Right cardiac atrium (tissue), 5 donors: ENCODE data around the gene HARS2. TPM values are rescaled to one million over a fixed set of nuclear protein-coding genes. Genes with fewer than 3 reads are reported as not detected.
"Not testable (repeated sequence)": the region's sequence is repeated elsewhere in the genome, so short reads cannot be mapped to it uniquely, and the experiment has no call there.

Experiments used
- ATAC-seq, 2 donors: fragments of 200-7000 bp; cut with Tn5 transposase; one replicate each; pipeline versions ENCODE4 v1.8.0 to v1.9.1; 2020; ENCODE audit warnings: moderate library complexity in 2 of 2, mild to moderate bottlenecking in 1 of 2
- DNase-seq, 3 donors: peaks; one replicate each; pipeline ENCODE4 v3.0.0-alpha.2; 2020
- H3K27ac ChIP-seq: one replicate; pipeline ENCODE4 v1.5.1; 2013; ENCODE audit warnings: mild to moderate bottlenecking, low read length, control low read depth, moderate library complexity
- H3K27me3 ChIP-seq: one replicate; pipeline ENCODE4 v1.6.1; 2013; ENCODE audit not compliant: control insufficient read depth, insufficient read depth
- H3K4me1 ChIP-seq: one replicate; pipeline ENCODE4 v1.6.1; 2013; ENCODE audit warnings: low read length; ENCODE audit not compliant: control insufficient read depth, insufficient read depth
- H3K4me3 ChIP-seq: one replicate; pipeline ENCODE4 v1.5.1; 2013; ENCODE audit warnings: low read length, control low read depth
- H3K9me3 ChIP-seq: one replicate; pipeline ENCODE4 v1.6.1; 2013; ENCODE audit warnings: low read length; ENCODE audit not compliant: control insufficient read depth
- WGBS: extraction: QIAGEN DNeasy Blood & Tissue Kit; methylation state at CpG from one replicate; pipeline ENCODE4 v1.1.7; 2013; 5-methylcytosine and 5-hydroxymethylcytosine counted together
- intact Hi-C, 4 donors: fragments of 100-400 bp; cut with DNase I; formaldehyde crosslinking; loops; one replicate each; pipeline versions ENCODE4 v1.11.0 to v1.14.0; 2022 to 2023
- long read RNA-seq, 4 donors: library from polyadenylated mRNA; unstranded; transcript quantifications; one replicate each; pipeline ENCODE4 v2.0.0, GENCODE V29; 2020 to 2021
- polyA plus RNA-seq: library from polyadenylated mRNA; stranded (reverse); fragments of 200-250 nt; gene quantifications from one replicate; pipeline ENCODE4 v1.2.3, GENCODE V29; 2013
- total RNA-seq, 4 donors: library from RNA; stranded (reverse); fragmentation: NEBNext Ultra II Directional; extraction: Animal tissue kit (Norgen Biotek cat#: 25700); gene quantifications; one replicate each; pipeline ENCODE4 v1.2.1, GENCODE V29; 2021
- donor health status: healthy with polysubstance abuse.
- donor health status: DM: no; HTN: yes; CAD: no.
- donor health status: DM: no; HTN: no; CAD: no.
- donor health status: DM: no; HTN: yes; CAD: no; lungs with severe emphysema.
- donor health status: DM: yes; HTN: yes; CAD: no.

HARS2 gene, protein sequence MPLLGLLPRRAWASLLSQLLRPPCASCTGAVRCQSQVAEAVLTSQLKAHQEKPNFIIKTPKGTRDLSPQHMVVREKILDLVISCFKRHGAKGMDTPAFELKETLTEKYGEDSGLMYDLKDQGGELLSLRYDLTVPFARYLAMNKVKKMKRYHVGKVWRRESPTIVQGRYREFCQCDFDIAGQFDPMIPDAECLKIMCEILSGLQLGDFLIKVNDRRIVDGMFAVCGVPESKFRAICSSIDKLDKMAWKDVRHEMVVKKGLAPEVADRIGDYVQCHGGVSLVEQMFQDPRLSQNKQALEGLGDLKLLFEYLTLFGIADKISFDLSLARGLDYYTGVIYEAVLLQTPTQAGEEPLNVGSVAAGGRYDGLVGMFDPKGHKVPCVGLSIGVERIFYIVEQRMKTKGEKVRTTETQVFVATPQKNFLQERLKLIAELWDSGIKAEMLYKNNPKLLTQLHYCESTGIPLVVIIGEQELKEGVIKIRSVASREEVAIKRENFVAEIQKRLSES
- total RNA-seq (10 to 100 TPM; 16.5 to 24.7 (median 21.6) TPM), polyA plus RNA-seq (17.0 TPM)
- long read RNA-seq, donor 1, transcript HARS2-215 (12 exons, 2,346 nt), result minor isoform, 5 of 74 reads
- long read RNA-seq, donor 1, transcript HARS2-201 (13 exons, 2,510 nt), result major isoform, 55 of 74 reads
- long read RNA-seq, donor 1, transcript HARS2-219 (14 exons, 2,292 nt), result minor isoform, 5 of 74 reads
- long read RNA-seq, donor 1, partial matches to known transcripts, result 1 of 74 reads
- long read RNA-seq, donor 1, other reads (novel, unspliced or antisense), result 7 of 74 reads
- long read RNA-seq, donor 2, transcript HARS2-201 (13 exons, 2,510 nt), result major isoform, 23 of 39 reads
- long read RNA-seq, donor 2, partial matches to known transcripts, result 2 of 39 reads
- long read RNA-seq, donor 2, other reads (novel, unspliced or antisense), result 10 of 39 reads
- long read RNA-seq, donor 3, transcript HARS2-201 (13 exons, 2,510 nt), result major isoform, 80 of 143 reads
- long read RNA-seq, donor 3, transcript HARS2-215 (12 exons, 2,346 nt), result minor isoform, 6 of 143 reads
- long read RNA-seq, donor 3, transcript HARS2-206 (12 exons, 1,562 nt), result minor isoform, 6 of 143 reads
- long read RNA-seq, donor 3, transcript HARS2-219 (14 exons, 2,292 nt), result minor isoform, 10 of 143 reads
- long read RNA-seq, donor 3, partial matches to known transcripts, result 8 of 143 reads
- long read RNA-seq, donor 3, other reads (novel, unspliced or antisense), result 33 of 143 reads
- long read RNA-seq, donor 4, transcript HARS2-201 (13 exons, 2,510 nt), result major isoform, 18 of 30 reads
- long read RNA-seq, donor 4, transcript HARS2-219 (14 exons, 2,292 nt), result minor isoform, 5 of 30 reads
- long read RNA-seq, donor 4, partial matches to known transcripts, result 3 of 30 reads
- long read RNA-seq, donor 4, other reads (novel, unspliced or antisense), result 2 of 30 reads

DNA sequence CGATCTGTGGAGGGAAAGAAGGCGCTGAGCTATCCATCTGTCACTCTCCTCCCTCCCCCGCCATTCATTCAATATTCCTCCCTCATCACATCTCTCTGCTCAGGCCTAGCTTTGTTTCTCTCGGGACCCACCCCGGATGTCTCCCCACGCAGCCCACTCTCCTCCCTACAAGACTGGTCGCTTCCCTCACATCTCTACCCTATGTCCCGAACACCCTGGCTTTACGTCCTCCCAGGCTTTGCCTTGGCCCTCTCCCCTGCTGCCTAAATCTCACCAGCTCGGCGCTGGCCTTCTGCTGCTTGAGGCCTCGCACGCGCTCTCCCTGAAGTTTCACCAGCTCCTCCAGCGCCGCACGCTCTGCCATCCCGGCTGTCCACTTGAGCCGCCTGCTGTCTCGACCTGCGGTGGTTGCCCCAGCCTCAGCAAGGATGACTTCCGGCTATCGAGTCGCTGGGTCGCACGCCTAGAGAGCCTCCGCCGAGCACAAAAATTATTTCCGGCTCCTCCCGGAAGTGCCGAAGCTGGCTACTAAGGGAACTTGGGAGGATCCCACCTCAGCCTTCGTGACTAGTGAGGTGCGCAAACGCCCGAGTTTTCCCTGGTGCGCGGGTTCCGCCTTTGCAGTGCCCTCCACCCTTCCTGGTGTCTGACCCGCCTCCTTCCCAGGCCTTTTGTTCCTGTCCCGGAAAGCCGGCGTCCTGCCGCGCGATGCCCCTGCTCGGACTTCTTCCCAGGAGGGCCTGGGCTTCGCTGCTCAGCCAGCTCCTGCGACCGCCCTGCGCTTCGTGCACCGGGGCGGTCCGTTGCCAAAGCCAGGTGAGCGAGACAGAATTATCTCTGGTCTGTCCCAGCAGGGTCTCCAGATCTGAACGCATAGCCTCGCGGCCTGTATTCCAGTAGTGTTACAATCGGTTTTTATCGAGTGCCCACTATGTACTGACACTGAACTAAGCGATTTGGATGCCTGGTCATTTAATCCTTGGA, at the start of gene HARS2, which contains the start of gene HARS1:
TSS of gene HARS2 (plus strand) at position 515 of the 984 bp plus-strand sequence. CDS start at position 709, 194 bp downstream.
TSS of gene HARS1 (minus strand) at position 430 of the 984 bp plus-strand sequence. CDS start at position 364, 66 bp downstream.
- peak; percentile 98 for ATAC-seq
- peak; percentile 92 to 95 (median 94) for DNase-seq
- under 1% methylated on average over 61 of the region's 61 CpGs for WGBS

DNA sequence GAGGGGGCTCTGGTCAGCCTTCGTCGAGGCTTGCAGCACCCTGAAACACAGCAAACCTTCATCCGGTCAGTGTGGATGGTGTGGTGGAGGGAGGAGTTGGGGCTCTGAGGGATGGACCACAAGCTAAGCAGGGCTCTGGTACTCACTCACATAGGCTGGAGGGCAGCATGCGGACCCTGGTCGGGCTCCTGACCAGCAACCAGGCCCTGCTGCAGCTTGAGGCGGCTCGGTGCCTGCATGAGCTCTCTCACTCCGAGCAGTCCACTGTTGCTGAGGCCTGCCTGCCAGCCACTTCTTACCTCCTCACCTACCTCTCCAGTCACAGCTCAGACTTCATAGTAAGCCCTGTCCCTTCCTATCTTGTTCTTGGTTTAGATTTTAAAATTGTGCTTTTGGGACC, 49.5 kb upstream of the HARS2 start:
- Histone ChIP-seq H3K4me1 (peaks cover 3% of the 10 kb centered on the region), H3K27ac (no peak overlapping the region), H3K27me3 (no peaks in the 10 kb centered on the region), H3K9me3 (no peaks in the 10 kb centered on the region), H3K4me3 (no peak overlapping the region)
- DNase-seq, result no peak
- intact Hi-C loops, result loop anchor here in 2 of 4 donors (5.0 to 10.0 kb wide), 2 partner anchors 84 to 237 kb away; partner anchors contain the start of genes ANKHD1 (in 1 of the 2) and SRA1 (in 1 of the 2)
- 89% methylated on average over 8 of the region's 8 CpGs for WGBS
- ATAC-seq, result no peak

More for the DNA sequence above, at the start of gene HARS2, which contains the start of gene HARS1:
- Histone ChIP-seq H3K4me1 (no peaks in the 10 kb centered on the region), H3K4me3 (peak within 1 kb of the TSS; percentile 96), H3K27me3 (no peaks in the 10 kb centered on the region), H3K27ac (peak within 1 kb of the TSS; percentile 96), H3K9me3 (no peaks in the 10 kb centered on the region)
- intact Hi-C loops, result no loop called here

DNA sequence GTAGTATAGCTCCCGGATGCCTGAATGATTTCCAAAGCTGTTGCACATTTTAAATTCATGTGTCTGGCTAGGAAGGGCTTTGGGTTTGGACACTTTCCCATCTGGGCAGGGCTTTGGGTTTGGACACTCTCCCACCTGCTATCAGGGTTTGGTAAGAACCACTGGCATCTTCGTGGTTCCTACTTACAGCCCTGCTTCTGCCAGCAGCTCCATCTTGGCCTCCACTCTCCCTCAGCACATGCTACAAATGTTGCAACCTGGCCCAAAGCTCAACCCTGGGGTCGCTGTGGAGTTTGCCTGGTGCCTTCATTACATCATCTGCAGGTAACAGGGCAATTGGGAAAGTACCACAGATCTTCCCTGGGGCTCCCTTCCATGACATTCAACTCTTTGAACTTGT, 48.5 kb upstream of the HARS2 start:
- ATAC-seq (no peak), DNase-seq (no peak)
- no peak overlapping the region for H3K27ac ChIP-seq
- no peaks in the 10 kb centered on the region for H3K9me3 ChIP-seq
- H3K27me3 ChIP-seq, result no peaks in the 10 kb centered on the region
- 54% methylated on average over 3 of the region's 3 CpGs for WGBS
- H3K4me1 ChIP-seq, result peaks cover 3% of the 10 kb centered on the region
- intact Hi-C loops, result loop anchor here in 2 of 4 donors (5.0 to 10.0 kb wide), 2 partner anchors 85 to 238 kb away; partner anchors contain the start of genes ANKHD1 (in 1 of the 2) and SRA1 (in 1 of the 2)
- no peak overlapping the region for H3K4me3 ChIP-seq

DNA sequence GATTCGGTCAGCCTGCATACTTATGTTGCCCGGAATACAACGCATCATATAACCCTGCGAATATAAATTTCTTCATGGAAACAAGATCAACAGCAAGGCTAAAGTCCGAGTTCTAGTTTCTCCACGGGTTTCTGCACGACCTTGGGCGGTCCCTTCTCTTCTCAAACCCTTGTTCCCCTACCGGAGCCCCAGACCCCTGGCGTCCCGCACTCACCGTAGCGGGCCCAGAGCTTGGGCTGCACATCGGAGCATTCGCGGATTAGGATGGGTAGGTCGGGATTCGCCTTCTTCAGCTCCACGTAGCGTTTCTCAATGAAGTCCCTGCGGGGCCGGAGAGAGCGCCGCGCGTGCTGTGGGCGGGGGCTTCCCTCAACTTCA, 44.2 kb upstream of the HARS2 start:
- H3K27ac ChIP-seq, result peak overlapping the region; percentile 82
- no peaks in the 10 kb centered on the region for H3K4me1 ChIP-seq
- no peak for DNase-seq
- ATAC-seq, result peak; percentile 8 to 28
- intact Hi-C loops, result loop anchor here in 1 of 4 donors (10.0 kb wide), 1 partner anchor 242 kb away; the partner anchor contains the start of gene ANKHD1
- H3K27me3 ChIP-seq, result no peaks in the 10 kb centered on the region
- under 1% methylated on average over 27 of the region's 27 CpGs for WGBS
- no peaks in the 10 kb centered on the region for H3K9me3 ChIP-seq
- H3K4me3 ChIP-seq, result peak overlapping the region; percentile 68

DNA sequence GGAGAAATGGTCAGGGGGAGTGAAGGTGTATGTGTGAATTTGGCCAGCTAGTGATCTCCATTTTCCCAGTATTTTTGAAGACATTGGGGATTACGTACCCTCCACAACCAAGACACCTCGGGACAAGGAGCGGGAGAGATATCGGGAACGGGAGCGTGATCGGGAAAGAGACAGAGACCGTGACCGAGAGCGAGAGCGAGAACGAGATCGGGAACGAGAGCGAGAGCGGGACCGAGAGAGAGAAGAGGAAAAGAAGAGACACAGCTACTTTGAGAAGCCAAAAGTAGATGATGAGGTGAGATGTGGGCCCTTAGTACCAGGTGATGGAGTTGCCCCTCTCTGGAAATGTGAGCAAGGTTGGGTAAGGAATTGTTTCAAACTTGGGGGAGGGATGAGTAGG, 32.4 kb upstream of the HARS2 start:
- no peaks in the 10 kb centered on the region for H3K4me1 ChIP-seq
- no peak for ATAC-seq
- DNase-seq, result no peak
- H3K27ac ChIP-seq, result no peak overlapping the region
- intact Hi-C loops, result no loop called here
- WGBS, result 96% methylated on average over 17 of the region's 17 CpGs
- H3K27me3 ChIP-seq, result no peaks in the 10 kb centered on the region
- no peaks in the 10 kb centered on the region for H3K9me3 ChIP-seq
- no peak overlapping the region for H3K4me3 ChIP-seq

DNA sequence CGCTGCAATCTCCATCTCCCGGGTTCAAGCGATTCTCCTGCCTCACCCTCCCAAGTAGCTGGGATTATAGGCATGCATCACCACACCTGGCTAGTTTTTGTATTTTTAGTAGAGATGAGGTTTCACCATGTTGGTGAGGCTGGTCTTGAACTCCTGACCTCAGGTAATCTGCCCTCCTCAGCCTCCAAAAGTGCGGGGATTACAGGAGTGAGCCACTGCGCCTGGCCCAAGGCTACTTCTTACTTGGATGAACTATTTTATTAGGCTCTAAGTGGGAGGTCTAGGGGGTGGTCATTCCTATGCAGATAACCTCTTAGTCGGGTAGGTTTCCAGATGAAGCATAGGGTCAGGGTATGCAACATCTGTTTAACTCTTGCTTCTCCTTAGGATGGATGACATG, 30.9 kb upstream of the HARS2 start:
- ATAC-seq, H3K4me3 ChIP-seq, intact Hi-C loops, DNase-seq, H3K27ac ChIP-seq, H3K9me3 ChIP-seq, H3K27me3 ChIP-seq, H3K4me1 ChIP-seq: not testable (repeated sequence)
- 85% methylated on average over 6 of the region's 6 CpGs for WGBS

DNA sequence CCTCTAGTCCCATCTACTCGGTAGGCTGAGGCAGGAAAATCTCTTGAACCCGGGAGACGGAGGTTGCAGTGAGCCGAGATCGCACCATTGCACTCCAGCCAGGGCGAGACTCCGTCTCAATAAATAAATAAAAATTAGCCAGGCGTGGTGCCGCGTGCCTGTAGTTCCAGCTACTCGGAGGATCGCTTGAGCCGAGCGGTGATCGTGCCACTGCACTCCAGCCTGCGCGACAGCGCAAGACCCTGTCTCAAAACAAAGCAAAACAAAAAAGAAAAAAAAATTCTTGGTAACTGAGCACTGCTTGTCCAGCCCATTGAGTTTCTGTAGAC, 27.3 kb upstream of the HARS2 start:
- DNase-seq (peak in 1 of 3 donors; percentile 57), ATAC-seq (no peak)
- peaks cover 4% of the 10 kb centered on the region for H3K4me1 ChIP-seq
- no peaks in the 10 kb centered on the region for H3K9me3 ChIP-seq
- peak overlapping the region; percentile 97 for H3K27ac ChIP-seq
- intact Hi-C loops, result no loop called here
- H3K27me3 ChIP-seq, result no peaks in the 10 kb centered on the region
- 8% methylated on average over 18 of the region's 18 CpGs for WGBS
- H3K4me3 ChIP-seq, result peak overlapping the region; percentile 86

DNA sequence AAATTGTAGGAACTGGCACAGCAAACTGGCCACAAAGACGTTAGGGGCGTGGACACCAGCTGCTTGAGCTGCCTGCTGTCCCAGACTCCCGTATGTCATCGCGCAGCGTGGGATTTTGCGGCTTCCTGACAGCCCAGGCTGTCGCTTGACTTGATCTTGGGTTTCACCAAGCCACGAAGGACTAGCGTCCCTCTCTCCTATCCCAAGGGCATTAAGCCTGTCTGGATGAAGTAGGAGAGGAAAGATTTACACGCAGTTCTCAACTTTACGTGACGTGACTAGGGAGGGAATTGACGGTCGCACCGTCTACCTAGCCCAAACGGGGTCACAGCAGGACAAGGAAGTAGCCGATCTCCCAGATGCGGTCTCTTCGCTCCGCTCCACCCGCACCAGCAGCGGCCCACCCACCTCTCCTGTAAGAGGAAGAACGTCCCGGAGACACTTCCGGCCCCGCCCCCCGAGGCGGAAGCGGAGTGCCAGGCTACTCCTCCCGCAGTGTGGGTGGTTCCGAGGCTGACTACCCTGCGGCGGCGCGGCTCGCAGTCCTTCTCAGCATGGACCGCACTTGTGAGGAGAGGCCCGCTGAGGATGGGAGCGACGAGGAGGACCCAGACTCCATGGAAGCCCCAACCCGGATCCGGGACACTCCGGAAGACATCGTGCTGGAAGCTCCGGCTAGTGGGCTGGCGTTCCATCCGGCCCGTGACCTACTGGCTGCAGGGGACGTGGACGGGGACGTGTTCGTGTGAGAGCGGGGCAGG, 26.7 kb upstream of the HARS2 start, which contains the start of gene WDR55:
TSS of gene WDR55 (plus strand) at position 546 of the 761 bp plus-strand sequence. CDS start at position 555, 9 bp downstream.
- WGBS, result under 1% methylated on average over 54 of the region's 54 CpGs
- peak; percentile 99 for ATAC-seq

DNA sequence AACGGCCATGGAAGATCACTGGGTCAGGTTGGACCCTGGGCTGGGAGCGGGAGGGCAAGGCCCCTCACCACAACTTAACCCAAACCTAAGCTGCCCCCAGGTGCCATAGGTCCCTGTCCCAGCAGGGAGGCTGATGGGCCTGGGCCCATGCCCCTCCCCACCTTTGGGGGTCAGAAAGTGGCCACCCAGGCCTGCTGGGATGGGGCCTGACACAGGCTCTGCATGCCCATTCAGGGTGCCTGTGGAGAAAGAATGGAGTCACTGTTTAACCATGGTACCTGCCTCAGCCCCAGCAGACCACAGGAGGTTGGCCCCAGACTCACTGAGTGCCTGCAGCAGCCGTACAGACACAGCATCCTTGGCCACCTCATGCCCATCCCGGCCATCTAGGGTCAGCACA, 20.2 kb upstream of the HARS2 start:
- DNase-seq, H3K4me1 ChIP-seq, intact Hi-C loops, H3K27ac ChIP-seq, H3K4me3 ChIP-seq, H3K27me3 ChIP-seq, H3K9me3 ChIP-seq: not testable (repeated sequence)
- WGBS, result 93% methylated on average over 4 of the region's 4 CpGs
- peak; percentile 5 to 23 for ATAC-seq

More for the DNA sequence above, 26.7 kb upstream of the HARS2 start, which contains the start of gene WDR55:
- H3K27ac ChIP-seq, result peak within 1 kb of the TSS; percentile 97
- no peaks in the 10 kb centered on the region for H3K9me3 ChIP-seq
- H3K4me1 ChIP-seq, result peaks cover 4% of the 10 kb centered on the region
- H3K27me3 ChIP-seq, result no peaks in the 10 kb centered on the region
- intact Hi-C loops, result no loop called here
- peak within 1 kb of the TSS; percentile 86 for H3K4me3 ChIP-seq
- peak; percentile 98 to 99 (median 99) for DNase-seq
